ENCODE measurements around the gene KIAA1549. TPM values are rescaled to one million over a fixed set of nuclear protein-coding genes. Genes with fewer than 3 reads are reported as not detected.
A peak's percentile ranks its signal among the peaks of the same experiment; 100 is the strongest.
"Not testable (repeated sequence)": the region's sequence is repeated elsewhere in the genome, so short reads cannot be mapped to it uniquely, and the experiment has no call there.

The KIAA1549 gene
- total RNA-seq: 1 to 10 TPM; 1.4 to 1.8 TPM
- long read RNA-seq, donor 1, partial matches to known transcripts: 0 of 1 reads
- long read RNA-seq, donor 1, other reads (novel, unspliced or antisense): 1 of 1 reads
- long read RNA-seq, donor 2: 0 reads

DNA sequence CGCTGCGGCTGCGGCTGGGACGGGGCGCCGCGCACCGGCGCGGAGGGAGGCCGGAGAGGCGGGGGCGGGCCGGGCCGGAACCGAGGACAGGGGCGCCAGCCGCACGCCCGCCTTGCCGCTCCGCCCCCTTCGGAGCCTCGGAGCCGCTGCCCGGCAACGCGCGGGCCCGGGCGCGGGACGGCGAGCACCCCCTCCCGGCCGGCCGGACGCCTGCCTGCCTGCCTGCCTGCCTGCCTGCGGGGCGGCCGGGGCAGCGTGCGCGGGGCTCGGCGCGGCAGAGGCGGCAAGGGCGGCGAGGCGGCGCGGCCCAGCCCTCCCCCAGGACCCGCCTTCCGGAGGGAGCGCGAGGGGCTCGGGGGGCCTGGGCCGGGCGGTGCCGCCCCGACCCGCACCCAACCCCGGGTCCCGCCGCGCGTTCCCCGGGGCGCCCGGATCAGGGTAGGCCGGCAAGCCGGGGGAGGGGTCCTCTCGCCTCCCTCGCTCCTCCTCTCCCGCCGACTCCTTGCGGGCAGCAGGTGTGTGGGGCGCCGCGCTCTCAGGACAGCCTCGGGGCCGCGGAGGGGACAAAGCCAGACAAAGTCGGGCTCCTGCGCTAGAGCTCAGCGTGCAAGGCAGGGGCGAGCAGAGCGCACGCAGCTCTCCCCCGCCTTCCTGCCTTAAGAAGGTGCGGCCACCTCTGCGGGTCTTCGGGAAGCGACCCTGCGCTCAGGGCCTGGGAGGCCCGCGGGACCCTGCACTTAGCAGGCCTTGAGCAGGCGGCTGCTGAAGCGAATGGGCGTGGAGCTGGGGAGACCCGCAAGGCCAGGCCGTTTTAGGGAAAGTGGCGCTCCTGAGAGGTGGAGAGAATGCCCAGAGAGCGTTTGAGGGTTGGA is at the start of gene KIAA1549:
Gene KIAA1549 (minus strand): TSS at position 58 of the 872 bp plus-strand sequence. CDS start 120 bp downstream, outside the sequence.
- DNase-seq (ENCODE audit: low spot score): peak; percentile 86
- intact Hi-C loops (cut with DNase I): no loop called here

- intact Hi-C loops (cut with DNase I): no loop called here
- no peak for DNase-seq (ENCODE audit: low spot score)
Measured at GRCh38 chr7:139029353-139029752, 48.2 kb upstream of the KIAA1549 start.

GRCh38 chr7:139026551-139026950 is 45.4 kb upstream of the KIAA1549 start:
- intact Hi-C loops (cut with DNase I): no loop called here
- DNase-seq (ENCODE audit: low spot score): no peak

GRCh38 chr7:139025861-139026260 is 44.7 kb upstream of the KIAA1549 start:
- DNase-seq (ENCODE audit: low spot score); intact Hi-C loops (cut with DNase I): not testable (repeated sequence)

DNA sequence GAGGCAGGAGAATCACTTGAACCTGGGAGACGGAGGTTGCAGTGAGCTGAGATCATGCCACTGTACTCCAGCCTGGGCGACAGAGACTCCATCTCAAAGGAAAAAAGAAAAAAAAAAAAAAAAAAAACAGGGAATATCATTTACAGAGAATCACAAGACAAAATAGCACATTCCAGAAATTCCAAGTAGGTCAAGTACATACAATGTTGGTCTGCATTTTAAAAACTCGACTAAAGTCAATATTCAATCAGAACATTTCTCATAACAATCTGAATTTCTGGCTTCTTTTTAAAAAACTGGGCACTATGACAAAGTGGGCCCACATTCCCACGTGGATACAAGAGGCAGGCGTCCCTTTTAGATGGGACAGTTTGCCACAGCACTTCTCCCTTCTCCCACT is 41.9 kb upstream of the KIAA1549 start:
- no peak for DNase-seq (ENCODE audit: low spot score)
- intact Hi-C loops (cut with DNase I): no loop called here

DNA sequence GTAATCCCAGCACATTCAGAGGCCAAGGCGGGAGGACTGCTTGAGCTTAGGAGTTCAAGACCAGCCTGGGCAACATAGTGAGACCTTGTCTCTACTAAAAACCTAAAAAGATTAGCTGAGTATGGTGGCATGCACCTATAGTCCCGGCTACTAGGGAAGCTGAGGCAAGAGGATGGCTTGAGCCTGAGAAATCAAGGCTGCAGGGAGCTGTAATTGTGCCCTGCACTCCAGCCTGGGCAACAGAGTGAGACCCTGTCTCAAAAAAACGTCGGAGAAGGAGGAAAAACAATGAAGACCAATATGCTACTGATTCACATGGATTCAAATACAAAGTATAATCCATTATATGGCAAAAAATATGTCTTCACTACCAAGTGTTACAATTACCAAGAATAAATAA is 41.1 kb upstream of the KIAA1549 start:
- DNase-seq (ENCODE audit: low spot score): no peak
- intact Hi-C loops (cut with DNase I): no loop called here

- DNase-seq (ENCODE audit: low spot score): no peak
- intact Hi-C loops (cut with DNase I): no loop called here
Measured at GRCh38 chr7:139018910-139019309, 37.7 kb upstream of the KIAA1549 start.

DNA sequence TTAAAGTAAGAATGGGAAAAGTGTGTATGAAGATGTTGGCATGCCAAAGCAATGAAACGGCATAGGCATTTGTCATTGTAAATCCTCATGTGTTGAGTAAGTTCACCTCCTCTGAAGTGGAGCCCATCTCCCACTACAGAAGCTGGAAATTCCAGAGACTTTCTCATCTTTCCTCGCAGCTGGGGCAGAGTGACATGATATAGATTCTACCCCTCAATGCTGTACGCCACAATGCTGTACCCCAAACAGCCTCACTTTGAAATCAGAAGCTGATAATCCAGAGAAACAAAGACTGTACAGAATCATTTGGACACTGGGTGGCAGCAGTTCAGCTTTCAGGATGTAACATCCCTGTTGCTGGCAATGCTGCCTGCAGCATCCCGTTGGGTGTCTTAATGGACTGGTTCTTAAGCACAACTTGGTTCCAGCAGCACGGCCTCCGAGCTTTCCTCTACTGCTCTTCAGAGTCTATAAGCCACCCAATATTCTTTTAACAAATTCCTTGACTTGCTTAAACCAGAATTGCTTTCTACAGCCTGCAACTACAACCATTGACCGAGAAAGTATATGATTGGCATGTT is 35.8 kb upstream of the KIAA1549 start:
- DNase-seq (ENCODE audit: low spot score): no peak

DNA sequence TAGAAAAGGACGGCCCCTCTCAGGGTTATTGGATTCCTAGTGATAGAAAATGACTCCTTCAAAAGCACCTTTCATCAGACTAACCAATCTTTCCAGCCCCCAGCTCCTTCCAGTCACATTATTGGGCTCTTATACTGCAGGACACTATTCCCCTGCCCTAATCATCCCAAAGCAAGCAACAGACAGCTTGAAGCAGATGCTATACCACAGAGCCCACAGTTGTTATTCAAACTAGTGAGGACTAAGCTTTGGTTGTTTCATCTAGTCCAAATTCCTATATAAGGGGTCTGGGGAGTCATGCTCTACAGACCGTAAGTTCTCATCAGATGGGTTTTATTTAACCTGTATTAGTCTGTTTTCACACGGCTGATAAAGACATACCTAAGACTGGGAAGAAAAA is 30.2 kb upstream of the KIAA1549 start:
- intact Hi-C loops (cut with DNase I): no loop called here
- no peak for DNase-seq (ENCODE audit: low spot score)

More for the DNA sequence above, 35.8 kb upstream of the KIAA1549 start:
- intact Hi-C loops (cut with DNase I): no loop called here

GRCh38 chr7:139004321-139005090 is 23.3 kb upstream of the KIAA1549 start:
- no peak for DNase-seq (ENCODE audit: low spot score)
- intact Hi-C loops (cut with DNase I): no loop called here

GRCh38 chr7:138999414-138999813 is 18.2 kb upstream of the KIAA1549 start:
- intact Hi-C loops (cut with DNase I): no loop called here

GRCh38 chr7:138992052-138992531 is 10.9 kb upstream of the KIAA1549 start:
- intact Hi-C loops (cut with DNase I): no loop called here
- no peak for DNase-seq (ENCODE audit: low spot score)

More at GRCh38 chr7:138999414-138999813, 18.2 kb upstream of the KIAA1549 start:
- no peak for DNase-seq (ENCODE audit: low spot score)

- intact Hi-C loops (cut with DNase I): no loop called here
- no peak for DNase-seq (ENCODE audit: low spot score)
Measured at GRCh38 chr7:138987686-138988085, 6.5 kb upstream of the KIAA1549 start.

- intact Hi-C loops (cut with DNase I): no loop called here
- no peak for DNase-seq (ENCODE audit: low spot score)
Measured at GRCh38 chr7:138982204-138982623, 1.0 kb upstream of the KIAA1549 start.

DNA sequence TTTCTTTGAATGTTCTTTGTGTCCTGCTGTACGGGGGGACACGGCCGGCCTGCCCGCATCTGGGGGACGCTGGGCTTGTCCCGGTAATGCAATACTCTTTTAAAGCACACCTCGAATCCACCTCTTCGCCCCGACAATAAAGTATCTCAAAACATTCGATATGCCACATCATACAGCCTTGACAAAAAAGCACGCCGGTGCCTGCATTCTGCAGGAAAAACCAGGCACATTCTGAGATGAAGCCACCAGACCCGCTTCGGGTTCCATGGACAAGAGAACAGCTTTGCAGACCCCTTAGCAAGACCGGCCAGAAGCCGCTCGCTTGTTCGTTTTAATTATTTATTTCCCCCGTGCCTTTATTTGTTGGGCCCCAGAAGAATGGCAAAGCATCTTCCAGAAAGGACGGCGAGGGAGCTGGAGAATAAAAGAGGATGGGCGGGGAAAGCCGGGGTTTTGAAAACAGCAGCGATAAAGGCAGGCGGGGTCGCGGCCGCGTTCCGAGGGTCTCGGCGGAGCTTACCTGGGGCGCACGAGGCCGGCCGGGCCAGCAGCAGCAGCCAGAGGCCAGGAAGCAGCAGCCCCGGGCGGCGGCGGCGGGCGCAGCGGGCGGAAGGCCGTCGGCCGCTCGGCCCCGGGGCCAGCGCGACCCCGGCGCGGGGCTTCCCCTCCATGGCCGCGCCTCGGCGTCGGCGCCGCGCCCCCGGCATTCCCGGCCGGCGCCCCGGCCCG is 462 bp downstream of the KIAA1549 start:
- intact Hi-C loops (cut with DNase I): no loop called here
- no peak for DNase-seq (ENCODE audit: low spot score)

GRCh38 chr7:138979988-138980562 is 1.1 kb downstream of the KIAA1549 start:
- intact Hi-C loops (cut with DNase I): no loop called here
- no peak for DNase-seq (ENCODE audit: low spot score)

DNA sequence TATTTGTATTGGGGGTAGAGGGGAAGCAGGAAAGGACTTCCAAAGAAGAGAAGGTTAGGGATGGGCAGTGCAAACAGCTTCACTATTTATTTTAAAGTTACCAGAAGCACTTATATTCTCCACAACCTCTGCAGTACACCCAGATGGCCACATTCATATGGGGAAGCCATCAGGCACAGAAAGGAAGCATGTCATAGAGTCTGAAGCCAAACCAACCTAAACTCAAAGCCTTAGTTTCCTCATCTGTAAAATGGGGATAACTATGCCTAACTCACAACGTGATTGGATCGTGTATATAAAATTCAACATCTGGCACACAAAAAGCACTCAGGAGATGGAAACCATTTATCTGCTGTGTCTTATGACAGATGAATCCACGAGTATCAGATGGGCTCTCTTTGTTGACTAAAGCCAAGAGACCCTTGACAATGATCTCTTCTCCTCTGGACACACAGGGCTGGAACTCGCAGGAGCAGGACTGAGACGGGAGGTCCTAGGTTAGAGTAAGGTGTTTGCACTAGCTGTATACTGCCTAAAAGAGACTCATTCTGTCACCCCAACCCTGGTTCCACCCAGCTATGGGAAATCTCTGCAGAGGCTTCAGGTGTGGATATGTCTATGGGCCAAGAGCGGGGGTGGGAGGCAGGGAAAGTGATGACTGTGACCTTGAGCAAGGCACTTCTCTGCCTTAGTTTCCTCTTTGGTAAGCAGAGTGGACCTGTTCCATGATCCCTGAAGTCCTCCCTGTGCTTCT is 1.8 kb downstream of the KIAA1549 start:
- no peak for DNase-seq (ENCODE audit: low spot score)
- intact Hi-C loops (cut with DNase I): no loop called here

Data from posterior vena cava (tissue), 2 donors.